NCI-H2227 (cell line): ENCODE results near the gene HOXD9.

ENCODE experiments used
- DNase-seq: peaks from one replicate; lab custom pipeline; 2025; ENCODE audit not compliant: unreplicated experiment; lab: John Stamatoyannopoulos, UW

HOXD9 gene

DNA sequence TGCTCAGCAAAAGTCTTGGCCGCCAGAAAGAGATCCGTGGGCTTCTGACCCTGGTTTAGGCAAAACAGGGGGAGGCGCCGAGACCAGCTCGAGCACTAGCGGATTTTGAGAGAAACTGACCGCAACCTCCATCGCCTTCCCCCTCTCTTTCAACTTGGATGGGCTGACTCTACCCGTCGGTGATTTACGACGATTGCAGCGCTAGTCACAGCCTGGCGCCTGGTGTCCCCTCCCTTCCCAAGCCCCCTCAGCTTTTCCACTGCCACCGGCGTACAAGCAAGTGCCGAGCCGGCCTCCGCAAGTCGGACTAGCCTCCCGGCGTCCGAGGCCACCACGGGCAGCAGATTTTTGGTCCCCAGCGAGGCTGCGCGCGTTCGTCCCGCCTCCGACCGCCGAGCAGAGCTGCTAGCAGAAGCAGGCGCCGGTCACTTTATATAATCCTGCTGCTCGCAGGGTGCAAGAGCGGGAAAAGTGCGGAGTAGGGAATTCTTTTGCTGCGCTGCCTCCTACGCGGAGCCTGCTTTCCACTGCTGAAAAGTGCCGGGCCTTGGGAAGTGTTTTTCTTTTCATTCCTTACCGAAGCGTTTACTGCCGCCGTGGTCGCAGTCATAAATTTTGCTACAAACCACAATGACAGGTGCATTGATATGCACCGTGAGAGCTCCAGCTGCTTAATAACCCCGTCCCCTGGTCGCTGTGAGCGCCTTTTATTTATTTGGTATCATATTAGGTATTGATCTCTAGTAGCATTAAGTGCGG lies 42.3 kb downstream of the HOXD9 start:
- DNase-seq, result no peak

DNA sequence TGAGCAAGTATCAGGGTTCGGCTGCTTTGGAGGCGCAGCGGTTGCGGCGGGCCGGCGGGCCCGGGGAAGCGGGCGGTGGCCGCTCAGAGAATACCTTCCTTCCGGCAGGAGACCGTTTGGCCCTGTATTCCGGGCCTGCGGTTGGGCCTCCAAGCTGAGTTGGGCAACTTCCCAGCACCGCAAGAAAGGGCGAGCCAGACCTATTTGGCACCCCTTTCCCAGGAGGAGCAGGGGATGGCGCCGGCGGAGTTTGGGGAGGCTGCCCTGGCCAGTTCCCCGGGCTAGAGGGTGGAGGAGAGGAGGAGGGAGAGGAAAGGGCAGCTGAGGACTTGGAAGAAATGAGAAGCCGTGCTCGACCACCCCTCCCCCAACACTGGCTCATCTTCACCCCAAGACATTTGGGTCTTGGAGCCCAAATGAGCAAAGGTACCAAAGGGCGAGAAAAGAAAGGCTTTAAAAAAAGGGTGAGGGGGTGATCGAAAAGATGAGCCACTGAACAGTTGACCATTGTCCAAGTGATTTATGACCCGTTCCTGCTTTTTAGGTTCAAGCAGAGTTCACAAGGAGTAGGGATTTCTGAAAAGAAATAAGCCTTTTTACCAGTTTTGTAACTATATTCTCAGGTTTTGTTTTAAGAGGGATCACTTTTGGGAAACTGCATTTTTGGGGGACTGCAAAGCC lies 43.0 kb downstream of the HOXD9 start:
- no peak for DNase-seq

DNA sequence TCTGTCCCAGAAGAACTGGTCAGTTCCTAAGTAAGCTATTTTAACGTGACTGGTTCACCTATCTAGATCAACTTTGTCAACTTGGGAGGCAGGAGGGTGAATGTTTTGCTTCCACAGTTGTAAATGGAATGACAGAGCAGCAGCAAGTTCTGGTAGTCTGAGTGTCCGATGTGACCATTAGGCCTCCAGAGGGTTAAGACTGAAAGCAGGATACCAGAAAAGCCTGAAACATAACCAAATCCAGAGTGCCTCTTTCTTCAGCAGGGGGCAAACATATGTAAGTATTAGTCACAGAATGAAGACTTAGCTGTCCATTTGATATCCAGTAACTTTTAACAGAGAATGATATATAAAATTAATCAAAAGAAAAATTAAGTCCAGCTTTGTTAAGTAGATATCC lies 43.8 kb downstream of the HOXD9 start:
- DNase-seq, result no peak

DNA sequence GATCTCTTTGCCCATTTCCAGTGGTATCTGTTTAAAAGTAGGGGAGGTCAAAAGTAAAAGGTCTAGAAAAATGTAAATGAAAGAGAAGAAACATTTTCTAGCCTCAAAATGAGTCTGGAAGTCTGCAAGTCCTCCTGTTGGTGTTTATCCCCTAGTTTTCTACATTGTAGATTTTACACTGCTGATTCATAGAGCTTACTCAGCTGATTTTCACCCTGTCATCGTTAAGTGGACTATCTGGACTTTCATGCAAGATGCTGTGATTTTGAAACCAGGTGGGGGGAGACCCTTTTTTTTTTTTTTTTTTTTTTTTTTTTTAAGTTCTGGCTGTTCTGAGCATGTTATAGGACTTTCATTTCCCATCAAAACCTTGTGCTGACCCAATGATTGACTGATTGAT lies 44.9 kb downstream of the HOXD9 start:
- no peak for DNase-seq

DNA sequence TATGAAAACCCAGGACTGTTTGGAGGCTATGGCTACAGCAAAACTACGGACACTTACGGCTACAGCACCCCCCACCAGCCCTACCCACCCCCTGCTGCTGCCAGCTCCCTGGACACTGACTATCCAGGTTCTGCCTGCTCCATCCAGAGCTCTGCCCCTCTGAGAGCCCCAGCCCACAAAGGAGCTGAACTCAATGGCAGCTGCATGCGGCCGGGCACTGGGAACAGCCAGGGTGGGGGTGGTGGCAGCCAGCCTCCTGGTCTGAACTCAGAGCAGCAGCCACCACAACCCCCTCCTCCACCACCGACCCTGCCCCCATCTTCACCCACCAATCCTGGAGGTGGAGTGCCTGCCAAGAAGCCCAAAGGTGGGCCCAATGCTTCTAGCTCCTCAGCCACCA lies 46.7 kb downstream of the HOXD9 start:
- no peak for DNase-seq

DNA sequence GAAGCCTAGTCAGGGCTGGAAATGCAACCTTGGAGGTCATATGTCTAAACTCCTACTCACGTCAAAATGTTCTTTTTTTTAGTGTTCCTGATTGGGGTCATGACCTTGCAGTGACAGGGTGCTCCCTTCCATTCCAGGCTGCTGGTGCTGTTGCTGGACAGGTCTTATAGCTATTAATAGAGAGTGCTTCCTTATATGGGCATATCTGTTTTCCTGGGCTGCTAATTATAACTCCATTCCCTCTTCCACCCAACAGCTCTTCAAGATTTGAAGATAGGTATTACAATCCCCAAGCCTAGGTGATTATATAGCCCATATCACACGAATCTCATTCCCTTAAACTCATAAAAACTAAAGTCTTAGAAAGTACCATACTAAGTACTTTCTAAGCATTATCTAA lies 47.2 kb downstream of the HOXD9 start:
- no peak for DNase-seq

DNA sequence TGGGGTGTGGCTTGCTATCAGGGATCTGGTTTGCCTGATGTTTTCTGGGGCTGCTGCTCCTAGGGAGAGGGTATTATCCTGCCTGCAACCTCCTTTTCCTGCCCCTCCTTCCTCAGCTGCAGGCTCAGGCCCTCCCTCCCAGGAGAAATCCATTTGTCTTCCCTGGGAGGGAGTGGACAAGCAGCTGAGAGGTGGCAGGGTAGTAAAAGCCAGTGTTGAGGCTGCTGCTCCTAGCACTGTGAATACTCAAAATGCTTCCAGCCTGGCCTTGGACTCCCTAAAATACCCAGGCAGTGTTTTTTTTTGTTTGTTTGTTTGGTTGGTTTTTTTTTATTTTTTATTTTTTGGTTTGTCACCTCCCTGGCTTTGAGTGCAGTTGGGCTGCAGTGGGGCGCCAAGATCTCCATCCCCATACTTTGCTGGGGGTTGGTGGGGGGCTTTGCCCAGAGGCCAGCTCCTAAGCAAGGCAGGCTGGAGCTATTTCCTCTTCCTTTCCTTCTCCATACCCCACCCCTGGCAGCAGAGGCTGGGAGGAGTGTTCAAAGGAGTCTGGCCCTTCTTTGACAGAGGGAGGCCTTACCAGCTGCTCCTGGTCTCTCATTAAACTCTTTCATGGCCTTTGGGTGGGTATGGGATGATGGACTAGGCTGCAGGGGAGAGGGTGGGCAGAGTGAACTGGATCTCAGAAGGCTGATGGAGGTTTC lies 48.2 kb downstream of the HOXD9 start:
- no peak for DNase-seq

DNA sequence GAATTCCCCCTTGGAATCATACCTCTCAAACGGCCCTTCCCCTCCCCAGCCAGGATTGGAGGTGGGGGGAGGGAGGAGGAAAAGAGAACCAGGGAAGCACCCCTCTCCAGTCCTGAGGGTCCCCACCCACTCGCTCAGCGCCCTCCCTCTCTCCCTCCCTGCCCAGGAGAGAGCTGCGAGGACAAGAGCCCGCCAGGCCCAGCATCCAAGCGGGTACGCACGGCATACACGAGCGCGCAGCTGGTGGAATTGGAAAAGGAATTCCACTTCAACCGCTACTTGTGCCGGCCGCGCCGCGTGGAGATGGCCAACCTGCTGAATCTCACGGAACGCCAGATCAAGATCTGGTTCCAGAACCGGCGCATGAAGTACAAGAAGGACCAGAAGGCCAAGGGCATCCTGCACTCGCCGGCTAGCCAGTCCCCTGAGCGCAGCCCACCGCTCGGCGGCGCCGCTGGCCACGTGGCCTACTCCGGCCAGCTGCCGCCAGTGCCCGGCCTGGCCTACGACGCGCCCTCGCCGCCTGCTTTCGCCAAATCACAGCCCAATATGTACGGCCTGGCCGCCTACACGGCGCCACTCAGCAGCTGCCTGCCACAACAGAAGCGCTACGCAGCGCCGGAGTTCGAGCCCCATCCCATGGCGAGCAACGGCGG lies 49.0 kb downstream of the HOXD9 start:
- no peak for DNase-seq

DNA sequence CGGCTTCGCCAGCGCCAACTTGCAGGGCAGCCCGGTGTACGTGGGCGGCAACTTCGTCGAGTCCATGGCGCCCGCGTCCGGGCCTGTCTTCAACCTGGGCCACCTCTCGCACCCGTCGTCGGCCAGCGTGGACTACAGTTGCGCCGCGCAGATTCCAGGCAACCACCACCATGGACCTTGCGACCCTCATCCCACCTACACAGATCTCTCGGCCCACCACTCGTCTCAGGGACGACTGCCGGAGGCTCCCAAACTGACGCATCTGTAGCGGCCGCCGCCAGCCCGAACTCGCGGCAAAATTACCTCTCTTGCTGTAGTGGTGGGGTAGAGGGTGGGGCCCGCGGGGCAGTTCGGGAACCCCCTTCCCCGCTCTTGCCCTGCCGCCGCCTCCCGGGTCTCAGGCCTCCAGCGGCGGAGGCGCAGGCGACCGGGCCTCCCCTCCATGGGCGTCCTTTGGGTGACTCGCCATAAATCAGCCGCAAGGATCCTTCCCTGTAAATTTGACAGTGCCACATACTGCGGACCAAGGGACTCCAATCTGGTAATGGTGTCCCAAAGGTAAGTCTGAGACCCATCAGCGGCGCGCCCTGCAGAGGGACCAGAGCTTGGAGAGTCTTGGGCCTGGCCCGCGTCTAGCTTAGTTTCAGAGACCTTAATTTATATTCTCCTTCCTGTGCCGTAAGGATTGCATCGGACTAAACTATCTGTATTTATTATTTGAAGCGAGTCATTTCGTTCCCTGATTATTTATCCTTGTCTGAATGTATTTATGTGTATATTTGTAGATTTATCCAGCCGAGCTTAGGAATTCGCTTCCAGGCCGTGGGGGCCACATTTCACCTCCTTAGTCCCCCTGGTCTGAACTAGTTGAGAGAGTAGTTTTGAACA lies 49.7 kb downstream of the HOXD9 start:
- no peak for DNase-seq

DNA sequence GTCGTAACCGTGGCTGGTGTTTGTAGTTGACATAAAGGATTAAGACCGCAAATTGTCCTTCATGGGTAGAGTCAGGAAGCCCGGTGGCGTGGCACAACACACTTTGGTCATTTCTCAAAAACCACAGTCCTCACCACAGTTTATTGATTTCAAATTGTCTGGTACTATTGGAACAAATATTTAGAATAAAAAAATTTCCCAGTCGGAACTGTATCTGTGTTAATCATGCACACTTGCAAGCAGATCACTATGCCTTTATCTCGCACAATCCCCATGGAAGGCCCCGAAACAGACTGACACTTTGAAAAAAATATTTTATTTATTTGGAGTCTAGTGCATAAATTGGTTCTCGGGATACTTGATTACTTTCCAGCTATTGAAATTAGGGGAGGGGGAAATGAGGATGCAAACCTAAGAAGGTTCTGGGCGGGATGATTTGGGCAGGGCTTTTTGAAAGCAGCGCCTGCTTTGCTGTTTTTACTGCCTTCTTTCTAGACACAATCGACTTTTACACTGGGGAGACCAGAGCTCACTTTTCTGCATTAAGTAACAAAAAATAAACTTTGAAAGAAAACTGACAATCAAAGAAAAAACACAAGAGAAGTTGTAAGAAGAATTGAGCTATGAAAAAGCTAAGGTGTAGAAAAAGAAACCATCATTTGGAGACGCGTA lies 50.5 kb downstream of the HOXD9 start:
- no peak for DNase-seq

DNA sequence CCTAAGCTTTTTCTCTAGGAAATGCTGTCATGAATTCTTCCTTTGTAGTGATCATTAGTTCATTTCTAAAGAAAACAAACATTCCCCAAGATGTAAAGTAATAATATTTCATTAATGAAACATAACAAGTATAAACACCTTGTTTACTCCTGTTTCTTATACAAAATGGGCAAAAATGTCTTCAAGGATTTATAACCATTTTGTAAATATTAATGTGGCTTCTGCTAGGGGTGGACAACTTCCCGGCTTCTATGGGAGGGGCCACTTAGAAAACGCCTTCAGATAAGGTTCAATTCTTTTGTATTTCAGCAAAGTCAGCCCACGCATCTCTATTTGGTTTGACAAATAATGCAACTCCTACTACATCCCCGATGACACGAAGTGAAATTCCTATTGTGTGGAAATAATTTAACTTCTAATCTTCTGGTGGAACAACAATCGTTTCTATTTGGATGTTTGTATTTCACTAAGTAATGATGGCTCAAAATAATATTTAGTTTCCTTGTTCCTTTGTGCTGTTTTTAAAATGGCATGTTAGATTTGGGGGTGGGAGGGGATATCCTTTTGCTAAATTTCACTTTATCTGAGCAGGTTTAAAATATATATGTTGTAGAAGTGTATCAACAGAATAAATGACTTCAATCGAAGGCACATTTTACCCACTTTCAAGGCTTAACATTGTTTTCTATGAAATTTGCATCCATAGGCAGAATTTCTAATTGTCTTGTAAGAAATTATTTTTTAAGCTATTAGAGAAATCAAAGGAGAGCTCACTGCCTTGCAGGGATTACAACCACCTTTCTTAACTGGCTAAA lies 51.3 kb downstream of the HOXD9 start:
- DNase-seq, result no peak

DNA sequence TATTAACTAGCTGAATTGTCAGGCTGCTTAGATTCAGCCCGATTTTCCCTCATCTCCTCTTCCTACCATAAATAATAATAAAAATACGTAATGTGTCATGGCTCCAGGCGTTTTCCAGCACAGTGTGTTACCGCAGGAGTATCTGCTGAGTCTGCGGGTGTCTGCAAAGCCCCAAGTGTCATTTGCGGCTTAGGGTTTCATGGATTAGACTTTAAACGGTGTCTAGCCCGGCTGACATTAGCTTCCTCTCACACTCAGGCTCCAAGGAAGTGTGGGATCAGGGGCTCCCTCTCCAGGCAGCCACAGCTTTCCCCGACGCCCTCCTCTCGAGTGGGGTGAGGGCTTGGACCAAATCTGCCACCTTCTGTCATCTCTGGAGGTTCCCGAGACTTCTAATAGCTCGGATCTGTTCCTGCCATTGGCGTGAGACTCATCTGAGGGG lies 51.9 kb downstream of the HOXD9 start:
- no peak for DNase-seq
